Hypothalamus (tissue), 51 donors: Measurements from ENCODE around the gene HSF4.
A peak's percentile ranks its signal among the peaks of the same experiment; 100 is the strongest.

Experiments used
- DNase-seq, 51 donors: peaks; one replicate each; lab custom pipeline; 2025; lab: John Stamatoyannopoulos, UW

HSF4 gene

GRCh38 chr16:67198238-67198734, 33.7 kb downstream of the HSF4 start:
- DNase-seq, result peak in 26 of 51 donors; percentile 4 to 54 (median 30)

GRCh38 chr16:67199011-67199807, 34.7 kb downstream of the HSF4 start, which contains the start of gene ELMO3:
Gene ELMO3, plus strand, starts transcription at chr16:67199131. Its CDS starts 196 bp downstream, at chr16:67199327.
- peak in 1 of 51 donors; percentile 20 for DNase-seq

- no peak for DNase-seq
These were observed 35.3 kb downstream of the HSF4 start for GRCh38 chr16:67199808-67200198.

GRCh38 chr16:67200491-67200890, 35.9 kb downstream of the HSF4 start:
- DNase-seq, result no peak

- no peak for DNase-seq
These were observed 37.1 kb downstream of the HSF4 start for GRCh38 chr16:67201411-67202345.

- no peak for DNase-seq
These were observed 37.9 kb downstream of the HSF4 start for GRCh38 chr16:67202426-67202825.

- no peak for DNase-seq
These were observed 38.5 kb downstream of the HSF4 start for GRCh38 chr16:67202956-67203493.

GRCh38 chr16:67204076-67204475, 39.5 kb downstream of the HSF4 start:
- no peak for DNase-seq

GRCh38 chr16:67206129-67206837, 41.7 kb downstream of the HSF4 start:
- no peak for DNase-seq

GRCh38 chr16:67206838-67207248, 42.3 kb downstream of the HSF4 start:
- no peak for DNase-seq

- no peak for DNase-seq
These were observed 42.9 kb downstream of the HSF4 start for GRCh38 chr16:67207249-67208091.

GRCh38 chr16:67208154-67208896, 43.8 kb downstream of the HSF4 start:
- DNase-seq, result no peak

GRCh38 chr16:67209565-67209964, 45.0 kb downstream of the HSF4 start:
- no peak for DNase-seq

- DNase-seq, result no peak
These were observed 45.8 kb downstream of the HSF4 start for GRCh38 chr16:67210069-67210937.

GRCh38 chr16:67211674-67212073, 47.1 kb downstream of the HSF4 start:
- DNase-seq, result no peak

GRCh38 chr16:67212766-67213165, 48.2 kb downstream of the HSF4 start:
- no peak for DNase-seq

GRCh38 chr16:67213197-67214019, 48.9 kb downstream of the HSF4 start:
- DNase-seq, result no peak
